ENCODE data around the gene SLC25A12. TPM values are rescaled to one million over a fixed set of nuclear protein-coding genes. Genes with fewer than 3 reads are reported as not detected.
"Not testable (repeated sequence)": the region's sequence is repeated elsewhere in the genome, so short reads cannot be mapped to it uniquely, and the experiment has no call there.

The SLC25A12 gene
- polyA plus RNA-seq, 3 donors = 3.9 to 16.0 (median 12.0) TPM

GRCh38 chr2:171762879-171763573, 131.0 kb downstream of the SLC25A12 start:
- H3K27ac ChIP-seq (ENCODE audit: low read depth, low read length) = no peak overlapping the region
- 91 to 95% (median 93%) methylated on average over 2 of the region's 2 CpGs for WGBS, 3 donors

- 89 to 91% (median 90%) methylated on average over 4 of the region's 4 CpGs for WGBS, 3 donors
- H3K27ac ChIP-seq (ENCODE audit: low read depth, low read length) = not testable (repeated sequence)
These were observed 132.9 kb downstream of the SLC25A12 start for GRCh38 chr2:171761176-171761575.

GRCh38 chr2:171758762-171759161, 135.3 kb downstream of the SLC25A12 start:
- 95 to 100% (median 100%) methylated on average over 1 of the region's 1 CpG for WGBS, 3 donors

GRCh38 chr2:171754254-171754939, 139.6 kb downstream of the SLC25A12 start:
- WGBS, 3 donors = 88 to 100% (median 94%) methylated on average over 1 of the region's 1 CpG
- no peak overlapping the region for H3K27ac ChIP-seq (ENCODE audit: low read depth, low read length)

More at GRCh38 chr2:171758762-171759161, 135.3 kb downstream of the SLC25A12 start:
- not testable (repeated sequence) for H3K27ac ChIP-seq (ENCODE audit: low read depth, low read length)

GRCh38 chr2:171747371-171747770, 146.7 kb downstream of the SLC25A12 start:
- WGBS, 3 donors = 87 to 94% (median 93%) methylated on average over 3 of the region's 3 CpGs
- no peak overlapping the region for H3K27ac ChIP-seq (ENCODE audit: low read depth, low read length)

DNA sequence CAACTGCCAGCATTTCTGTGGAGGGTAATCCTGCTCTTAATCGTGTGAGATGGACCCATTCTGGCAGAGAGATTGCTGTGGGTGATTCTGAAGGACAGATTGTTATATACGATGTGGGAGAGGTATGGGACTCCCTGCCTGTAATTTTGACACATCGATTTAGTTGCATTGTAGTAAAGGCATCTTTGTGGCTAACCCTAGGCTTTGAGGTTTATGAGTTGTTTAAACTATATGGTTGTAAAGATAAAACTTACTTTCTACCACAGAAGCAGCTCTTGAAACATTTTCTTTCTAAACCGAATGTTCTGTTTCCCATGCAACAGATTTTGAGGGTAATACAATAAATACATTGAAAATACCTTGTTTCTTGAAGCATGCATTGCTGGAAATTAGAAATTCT, 148.2 kb downstream of the SLC25A12 start:
- H3K27ac ChIP-seq (ENCODE audit: low read depth, low read length) = no peak overlapping the region
- WGBS, 3 donors = 80 to 92% (median 90%) methylated on average over 4 of the region's 4 CpGs

GRCh38 chr2:171745141-171745540, 148.9 kb downstream of the SLC25A12 start:
- H3K27ac ChIP-seq (ENCODE audit: low read depth, low read length) = no peak overlapping the region
- WGBS, 3 donors = 88 to 91% (median 90%) methylated on average over 1 of the region's 1 CpG

GRCh38 chr2:171742760-171743159, 151.3 kb downstream of the SLC25A12 start:
- WGBS, 3 donors = 81 to 92% (median 91%) methylated on average over 1 of the region's 1 CpG
- no peak overlapping the region for H3K27ac ChIP-seq (ENCODE audit: low read depth, low read length)

DNA sequence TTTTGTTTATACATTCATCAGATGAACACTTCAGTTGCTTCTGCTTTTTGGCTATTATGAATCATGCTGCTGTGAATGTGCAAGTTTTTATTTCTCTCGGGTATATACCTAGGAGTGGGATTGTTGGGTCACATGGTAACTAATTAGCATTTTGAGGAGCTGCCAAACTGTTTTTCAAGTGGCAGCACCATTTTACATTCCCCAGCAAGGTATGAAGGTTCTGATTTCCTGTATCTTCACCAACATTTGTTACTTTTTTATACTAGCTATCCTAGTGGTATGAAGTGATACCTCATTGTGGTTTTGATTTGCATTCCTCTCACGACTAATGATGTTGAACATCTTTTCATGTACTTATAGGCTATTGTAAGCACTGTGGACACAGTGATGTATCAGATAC, 152.9 kb downstream of the SLC25A12 start:
- no peak overlapping the region for H3K27ac ChIP-seq (ENCODE audit: low read depth, low read length)
- WGBS, 3 donors = 69 to 91% (median 79%) methylated on average over 2 of the region's 2 CpGs

DNA sequence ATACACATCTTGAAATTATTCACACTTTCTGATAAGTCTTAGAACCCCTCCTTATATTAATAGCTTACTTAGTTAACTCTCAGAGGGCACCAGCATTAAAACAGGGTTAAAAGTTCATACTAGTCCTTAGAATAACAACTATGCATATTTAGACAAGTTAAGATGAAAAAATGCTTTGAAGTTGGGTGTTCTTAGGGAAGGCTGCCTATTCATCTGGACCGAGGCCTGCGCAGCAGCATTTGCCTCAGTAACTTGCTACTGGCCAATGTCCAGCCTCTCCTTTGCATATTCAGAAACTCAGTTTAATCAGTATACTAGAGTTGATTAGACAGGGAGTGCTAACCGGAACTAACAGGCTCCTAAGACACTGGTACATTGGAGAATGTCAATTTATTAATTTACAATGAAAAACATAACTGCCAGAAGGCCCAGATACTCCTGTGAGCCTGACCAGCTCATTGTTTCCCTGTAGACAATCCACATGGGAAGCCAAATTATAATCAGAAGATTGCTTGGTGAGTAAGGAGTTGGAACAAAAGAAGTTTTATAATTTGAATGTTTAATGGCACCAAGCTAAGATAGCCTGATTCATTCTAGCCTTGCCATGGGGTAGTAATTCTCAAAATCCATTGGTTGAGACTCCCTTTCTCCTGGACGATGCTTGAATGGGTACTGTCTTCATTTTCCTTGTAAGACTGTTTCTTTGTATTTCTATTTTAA, 157.9 kb downstream of the SLC25A12 start:
- WGBS, 3 donors = 90 to 95% (median 92%) methylated on average over 4 of the region's 4 CpGs
- no peak overlapping the region for H3K27ac ChIP-seq (ENCODE audit: low read depth, low read length)

Other genes starting within 250 kb of the SLC25A12 start
- gene DYNC1I2, start 206.8 kb downstream of the SLC25A12 start, polyA plus RNA-seq = 10 to 100 TPM; 49.1 to 66.0 (median 59.9) TPM
- 10 to 100 TPM; 25.1 to 34.8 (median 30.3) TPM for gene HAT1, start 28.2 kb upstream of the SLC25A12 start, polyA plus RNA-seq
- gene METAP1D, start 105.7 kb upstream of the SLC25A12 start, polyA plus RNA-seq = 1 to 10 TPM; 4.6 to 7.5 (median 6.7) TPM
- gene DLX1, start 191.3 kb upstream of the SLC25A12 start, polyA plus RNA-seq = under 1 TPM in 2 of 3 donors, not detected in 1; 0.06 to 0.16 TPM
- gene DLX2, start 208.7 kb upstream of the SLC25A12 start, polyA plus RNA-seq = under 1 TPM in 1 of 3 donors, not detected in 2; 0.03 TPM

Data from adipose tissue (tissue), 3 donors.